Ishikawa (cell line): ENCODE results near the gene CCR4.

ENCODE experiments used
- CEBPB ChIP-seq: IDR thresholded peaks from 2 replicates; pipeline ENCODE4 v1.6.1; 2012
- CREB1 ChIP-seq: IDR thresholded peaks from 2 replicates; pipeline ENCODE4 v1.6.1; 2012; ENCODE audit warnings: low read depth
- EGR1 ChIP-seq: IDR thresholded peaks from 2 replicates; pipeline ENCODE4 v1.6.1; 2012
- EP300 ChIP-seq: IDR thresholded peaks from 2 replicates; pipeline ENCODE4 v1.6.1; 2012; ENCODE audit warnings: borderline replicate concordance
- FOXM1 ChIP-seq: IDR thresholded peaks from 2 replicates; pipeline ENCODE4 v1.6.1; 2012; ENCODE audit warnings: low read depth, borderline replicate concordance
- NFIC ChIP-seq: IDR thresholded peaks from 2 replicates; pipeline ENCODE4 v1.6.1; 2012
- RAD21 ChIP-seq: IDR thresholded peaks from 2 replicates; pipeline ENCODE4 v1.6.1; 2012; ENCODE audit warnings: low read depth
- TAF1 ChIP-seq: IDR thresholded peaks from 2 replicates; pipeline ENCODE4 v1.6.1; 2012; ENCODE audit warnings: low read depth, mild to moderate bottlenecking
- TCF12 ChIP-seq: IDR thresholded peaks from 2 replicates; pipeline ENCODE4 v1.6.1; 2012; ENCODE audit warnings: low read depth
- TEAD4 ChIP-seq: IDR thresholded peaks from 2 replicates; pipeline ENCODE4 v1.6.1; 2012
- YY1 ChIP-seq: IDR thresholded peaks from 2 replicates; pipeline ENCODE4 v1.6.1; 2012; ENCODE audit warnings: low read depth
- ZBTB7A ChIP-seq: IDR thresholded peaks from 2 replicates; pipeline ENCODE4 v1.6.1; 2012; ENCODE audit warnings: low read depth
- TF ChIP-seq, protein P1 (sequence below): IDR thresholded peaks from 2 replicates; pipeline ENCODE4 v1.6.1; 2012
- TF ChIP-seq, protein P2 (sequence below): IDR thresholded peaks from 2 replicates; pipeline ENCODE4 v1.6.1; 2012
- TF ChIP-seq, protein P3 (sequence below): IDR thresholded peaks from 2 replicates; pipeline ENCODE4 v1.6.1; 2012; ENCODE audit warnings: low read depth, mild to moderate bottlenecking

CCR4 gene

DNA sequence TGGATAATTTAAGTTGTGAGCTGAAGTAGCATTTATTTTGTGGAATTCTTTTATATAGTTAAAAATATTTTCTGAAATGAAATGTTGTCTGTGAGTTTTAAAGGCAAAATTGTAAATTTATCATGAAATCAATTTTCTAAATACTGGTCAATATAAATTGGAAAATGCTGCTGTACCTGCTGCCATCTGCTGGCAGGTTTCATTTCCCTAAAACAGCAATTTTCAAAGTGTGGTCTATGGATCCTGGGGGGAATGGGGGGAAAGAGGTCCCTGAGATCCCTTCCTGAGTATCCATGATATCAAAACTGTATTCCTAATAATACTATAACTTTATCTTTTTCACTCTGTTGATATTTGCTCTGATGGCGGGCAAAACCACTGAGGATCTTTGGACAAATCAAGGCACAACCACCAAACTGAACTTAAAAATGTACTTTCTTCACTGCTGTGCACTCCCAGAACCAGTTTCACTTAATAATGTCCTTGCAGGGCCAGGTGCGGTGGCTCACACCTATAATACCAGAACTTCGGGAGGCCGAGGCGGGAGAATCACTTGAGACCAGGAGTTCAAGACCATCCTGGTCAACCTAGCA lies 17.2 kb upstream of the CCR4 start:
- no peak for TF ChIP-seq EGR1
- no peak for TF ChIP-seq ZBTB7A
- TF ChIP-seq RAD21: peak; percentile 73

DNA sequence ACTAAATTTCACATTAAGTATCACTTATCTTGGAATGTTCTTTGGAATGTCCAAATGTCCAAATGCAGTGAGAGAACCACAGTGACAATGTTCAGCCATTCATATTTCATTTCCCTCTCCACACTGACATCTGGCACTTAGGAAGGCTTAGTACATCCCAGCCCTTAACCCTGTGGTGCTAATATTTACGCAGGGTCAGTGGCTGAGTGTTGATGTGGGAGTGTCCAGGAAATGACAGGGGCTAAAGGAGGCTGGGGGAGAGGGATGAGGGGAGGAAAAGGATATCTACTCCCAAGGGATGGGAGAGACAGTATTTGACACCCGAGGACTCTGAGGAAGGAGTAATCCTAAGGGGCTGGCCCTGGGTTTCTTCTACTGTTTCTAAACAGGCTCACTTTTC lies 14.1 kb upstream of the CCR4 start:
- TF ChIP-seq YY1 (no peak), TEAD4 (no peak), EGR1 (no peak), TAF1 (no peak), NFIC (no peak), EP300 (no peak), CEBPB (no peak), TCF12 (no peak), ZBTB7A (no peak), CREB1 (no peak), RAD21 (no peak), FOXM1 (no peak)
- TF ChIP-seq, protein P1, sequence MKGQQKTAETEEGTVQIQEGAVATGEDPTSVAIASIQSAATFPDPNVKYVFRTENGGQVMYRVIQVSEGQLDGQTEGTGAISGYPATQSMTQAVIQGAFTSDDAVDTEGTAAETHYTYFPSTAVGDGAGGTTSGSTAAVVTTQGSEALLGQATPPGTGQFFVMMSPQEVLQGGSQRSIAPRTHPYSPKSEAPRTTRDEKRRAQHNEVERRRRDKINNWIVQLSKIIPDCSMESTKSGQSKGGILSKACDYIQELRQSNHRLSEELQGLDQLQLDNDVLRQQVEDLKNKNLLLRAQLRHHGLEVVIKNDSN: no peak
- TF ChIP-seq, protein P2, sequence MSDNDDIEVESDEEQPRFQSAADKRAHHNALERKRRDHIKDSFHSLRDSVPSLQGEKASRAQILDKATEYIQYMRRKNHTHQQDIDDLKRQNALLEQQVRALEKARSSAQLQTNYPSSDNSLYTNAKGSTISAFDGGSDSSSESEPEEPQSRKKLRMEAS: no peak
- TF ChIP-seq, protein P3, sequence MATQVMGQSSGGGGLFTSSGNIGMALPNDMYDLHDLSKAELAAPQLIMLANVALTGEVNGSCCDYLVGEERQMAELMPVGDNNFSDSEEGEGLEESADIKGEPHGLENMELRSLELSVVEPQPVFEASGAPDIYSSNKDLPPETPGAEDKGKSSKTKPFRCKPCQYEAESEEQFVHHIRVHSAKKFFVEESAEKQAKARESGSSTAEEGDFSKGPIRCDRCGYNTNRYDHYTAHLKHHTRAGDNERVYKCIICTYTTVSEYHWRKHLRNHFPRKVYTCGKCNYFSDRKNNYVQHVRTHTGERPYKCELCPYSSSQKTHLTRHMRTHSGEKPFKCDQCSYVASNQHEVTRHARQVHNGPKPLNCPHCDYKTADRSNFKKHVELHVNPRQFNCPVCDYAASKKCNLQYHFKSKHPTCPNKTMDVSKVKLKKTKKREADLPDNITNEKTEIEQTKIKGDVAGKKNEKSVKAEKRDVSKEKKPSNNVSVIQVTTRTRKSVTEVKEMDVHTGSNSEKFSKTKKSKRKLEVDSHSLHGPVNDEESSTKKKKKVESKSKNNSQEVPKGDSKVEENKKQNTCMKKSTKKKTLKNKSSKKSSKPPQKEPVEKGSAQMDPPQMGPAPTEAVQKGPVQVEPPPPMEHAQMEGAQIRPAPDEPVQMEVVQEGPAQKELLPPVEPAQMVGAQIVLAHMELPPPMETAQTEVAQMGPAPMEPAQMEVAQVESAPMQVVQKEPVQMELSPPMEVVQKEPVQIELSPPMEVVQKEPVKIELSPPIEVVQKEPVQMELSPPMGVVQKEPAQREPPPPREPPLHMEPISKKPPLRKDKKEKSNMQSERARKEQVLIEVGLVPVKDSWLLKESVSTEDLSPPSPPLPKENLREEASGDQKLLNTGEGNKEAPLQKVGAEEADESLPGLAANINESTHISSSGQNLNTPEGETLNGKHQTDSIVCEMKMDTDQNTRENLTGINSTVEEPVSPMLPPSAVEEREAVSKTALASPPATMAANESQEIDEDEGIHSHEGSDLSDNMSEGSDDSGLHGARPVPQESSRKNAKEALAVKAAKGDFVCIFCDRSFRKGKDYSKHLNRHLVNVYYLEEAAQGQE: no peak

DNA sequence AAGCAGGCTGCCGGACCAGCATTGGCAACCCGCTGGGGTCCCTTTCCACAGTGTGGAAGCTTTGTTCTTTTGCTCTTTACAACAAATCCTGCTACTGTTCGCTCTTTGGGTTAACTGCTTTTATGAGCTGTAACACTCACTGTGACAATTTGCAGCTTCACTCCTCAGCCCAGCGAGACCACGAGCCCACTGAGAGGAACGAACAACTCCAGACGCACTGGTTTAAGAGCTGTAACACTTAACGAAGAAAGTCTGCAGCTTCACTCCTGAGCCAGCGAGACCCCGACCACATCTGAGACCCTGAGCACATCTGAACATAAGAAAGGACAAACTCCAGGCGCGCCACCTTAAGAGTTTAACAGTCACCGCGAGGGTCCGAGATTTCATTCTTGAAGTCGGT lies 10.7 kb upstream of the CCR4 start:
- TF ChIP-seq FOXM1 (no peak), CREB1 (no peak), TAF1 (no peak)

DNA sequence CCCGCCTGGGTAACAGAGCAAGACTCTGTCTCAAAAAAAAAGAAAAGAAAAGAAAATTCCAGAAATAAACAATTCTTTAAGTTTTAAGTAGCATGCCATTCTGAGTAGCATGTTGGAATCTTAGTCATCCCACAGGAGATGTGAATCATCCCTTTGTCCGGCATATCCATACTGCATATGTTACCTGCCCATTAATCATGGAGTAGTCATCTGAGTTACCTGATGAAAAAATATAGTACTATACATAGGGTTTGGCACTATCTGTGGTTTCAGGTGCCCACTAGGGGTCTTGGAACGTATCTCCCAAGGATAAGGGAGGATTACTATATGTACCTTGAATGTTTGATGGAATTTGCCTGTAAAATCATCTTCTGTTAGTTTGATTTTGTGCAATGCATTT lies 6.3 kb upstream of the CCR4 start:
- TF ChIP-seq TCF12 (no peak), TAF1 (no peak), CREB1 (no peak), EGR1 (no peak), RAD21 (no peak)
- TF ChIP-seq, protein P3: no peak

DNA sequence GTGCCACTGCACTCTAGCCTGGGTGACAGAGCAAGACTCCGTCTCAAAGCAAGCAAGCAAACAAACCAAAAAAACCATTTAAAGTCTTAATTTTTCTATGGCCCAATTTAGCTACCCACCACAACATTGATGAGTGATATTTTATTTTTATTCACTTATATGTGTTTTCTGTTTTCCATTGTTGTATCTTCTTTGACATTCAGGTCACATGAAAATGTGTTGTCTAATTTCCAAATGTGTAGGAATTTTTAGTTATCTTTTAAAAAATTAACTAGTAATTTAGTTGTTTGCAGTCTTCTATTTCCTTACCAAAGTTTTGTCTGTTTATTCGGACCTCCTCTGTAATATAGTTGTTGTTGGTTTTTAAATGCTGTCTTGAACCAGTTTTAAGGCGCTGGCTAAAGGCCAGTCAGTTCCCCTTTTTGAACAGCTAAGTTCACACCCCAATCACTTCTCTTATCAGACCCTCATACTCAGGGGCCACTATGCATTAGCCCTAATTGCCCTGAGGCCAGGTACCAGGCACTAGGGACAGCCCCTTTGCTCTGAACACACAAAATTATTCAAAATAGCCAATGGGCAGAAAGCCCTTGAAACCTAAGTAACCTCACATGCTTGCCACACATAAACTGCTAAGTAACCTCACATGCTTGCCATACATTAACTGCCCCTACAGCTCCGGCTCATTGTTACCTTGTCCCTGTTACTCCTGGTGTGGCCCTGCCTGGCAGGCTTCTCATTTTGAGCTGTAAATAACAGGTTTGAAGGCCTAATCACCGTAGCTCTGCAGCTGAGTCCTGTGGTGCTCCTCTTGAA lies 4.3 kb upstream of the CCR4 start:
- TF ChIP-seq CREB1 (no peak), NFIC (no peak), ZBTB7A (no peak), FOXM1 (no peak), TEAD4 (no peak), RAD21 (no peak), EGR1 (no peak), YY1 (no peak)
- TF ChIP-seq, protein P2: no peak
- TF ChIP-seq, protein P3: no peak
